Smooth muscle cell of bladder (primary cell): ENCODE measurements around the gene TNPO2. TPM values are rescaled to one million over a fixed set of nuclear protein-coding genes. Genes with fewer than 3 reads are reported as not detected.

Experiments used
- total RNA-seq: library from RNA; depleted of rRNA; stranded (reverse); fragments of >200 nt; gene quantifications from 2 replicates; pipeline ENCODE4 v1.2.3, GENCODE V29; 2014

TNPO2 gene
- 19.8 and 27.3 TPM in 2 replicates for total RNA-seq

GRCh38 chr19:12723641-12724426, at the start of gene TNPO2:
TSS of gene TNPO2 (minus strand) at chr19:12723932. CDS start at chr19:12720977, 2,955 bp downstream.

GRCh38 chr19:12751635-12752034, 27.9 kb upstream of the TNPO2 start, which contains the start of gene BEST2:
TSS of gene BEST2 (plus strand) at chr19:12751791. CDS start at chr19:12752593, 802 bp downstream.

DNA sequence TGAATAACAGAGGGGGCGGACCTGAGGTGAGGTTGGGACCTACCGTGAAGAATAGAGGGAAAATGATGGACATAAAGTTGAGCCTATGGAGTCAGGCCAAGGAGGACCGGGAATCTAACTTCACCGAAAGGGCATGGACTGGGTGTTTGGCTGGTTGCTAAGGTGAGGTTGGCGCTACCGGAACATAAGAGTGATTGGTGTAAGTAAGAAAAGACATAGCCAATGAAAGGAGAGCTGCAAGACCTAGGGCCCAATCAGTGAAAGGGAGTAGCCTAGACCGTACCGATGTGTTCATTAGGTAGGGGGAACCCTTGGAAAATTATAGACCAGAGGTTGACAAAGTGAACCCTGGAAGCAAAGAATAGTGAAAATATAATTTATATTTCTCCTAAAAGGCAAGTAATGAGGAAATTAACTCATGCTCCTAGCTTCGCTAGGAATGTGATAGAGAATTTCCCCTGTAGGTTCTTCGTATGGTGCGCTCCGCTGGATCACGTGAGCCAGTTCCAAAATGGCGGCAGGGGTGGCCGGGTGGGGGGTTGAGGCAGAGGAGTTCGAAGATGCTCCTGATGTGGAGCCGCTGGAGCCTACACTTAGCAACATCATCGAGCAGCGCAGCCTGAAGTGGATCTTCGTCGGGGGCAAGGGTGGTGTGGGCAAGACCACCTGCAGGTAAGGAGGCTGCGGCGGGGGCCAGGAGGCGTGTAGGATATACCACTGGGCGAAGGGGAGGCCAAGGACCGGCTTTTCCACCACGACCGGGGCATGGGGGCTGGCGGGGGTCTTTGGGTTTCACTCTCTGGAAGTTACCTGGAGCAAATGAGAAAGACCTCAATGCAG, 13.5 kb upstream of the TNPO2 start, which contains the start of gene GET3:
Gene GET3, plus strand, starts transcription at position 503 of the 840 bp plus-strand sequence. Its CDS starts 9 bp downstream, at position 512.

DNA sequence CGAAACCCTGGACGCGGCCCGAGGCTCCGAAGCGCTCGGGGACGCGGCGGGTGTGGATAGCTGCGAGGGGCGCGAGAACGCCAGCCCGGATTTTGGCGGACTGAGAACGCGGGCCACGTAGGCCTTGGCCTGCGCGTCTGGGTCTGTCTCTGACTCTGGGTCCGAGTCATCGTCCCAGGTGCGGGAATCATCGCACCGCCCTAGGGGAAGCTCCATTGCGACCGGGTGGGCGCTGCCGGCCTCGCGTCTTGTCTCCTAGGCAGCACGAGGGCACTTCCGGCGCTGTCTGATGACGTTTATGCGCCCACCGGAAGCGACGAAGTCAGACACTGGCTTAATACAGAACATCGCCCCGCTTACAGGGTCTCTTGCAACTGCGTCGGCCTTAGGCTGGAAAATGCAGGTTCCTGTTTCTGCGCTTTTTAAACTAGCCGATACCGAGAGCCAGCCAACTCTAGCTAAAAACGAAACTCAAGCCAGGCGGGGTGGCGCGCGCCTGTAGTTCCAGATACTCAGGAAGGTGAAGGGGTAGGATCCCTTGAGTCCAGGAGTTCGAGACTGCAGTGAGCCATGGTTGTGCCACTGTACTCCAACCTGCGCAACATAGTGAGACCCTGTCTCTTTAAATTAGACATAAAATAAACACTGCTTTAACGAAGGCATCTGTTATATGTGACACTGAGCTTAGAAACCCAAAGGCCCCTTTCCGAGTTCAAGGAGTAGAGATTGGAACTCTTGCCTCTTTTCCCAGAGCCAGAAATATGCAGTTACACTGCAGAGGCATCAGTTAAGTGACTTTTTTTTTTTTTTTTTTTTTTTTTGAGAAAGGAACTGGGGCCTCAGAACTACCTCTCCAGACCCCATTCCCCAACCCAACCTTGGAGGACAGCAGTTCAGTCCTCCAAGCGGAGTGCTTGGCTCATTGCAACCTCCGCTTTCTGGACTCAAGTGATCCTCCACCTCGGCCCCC, 27.1 kb downstream of the TNPO2 start, which contains the start of gene FBXW9:
Gene FBXW9, minus strand, starts transcription at position 266 of the 970 bp plus-strand sequence. Its CDS starts 50 bp downstream, at position 216.

GRCh38 chr19:12687496-12688196, 36.1 kb downstream of the TNPO2 start, which contains the start of gene GNG14:
TSS of gene GNG14 (plus strand) at chr19:12687998. CDS start at chr19:12688049, 51 bp downstream.

DNA sequence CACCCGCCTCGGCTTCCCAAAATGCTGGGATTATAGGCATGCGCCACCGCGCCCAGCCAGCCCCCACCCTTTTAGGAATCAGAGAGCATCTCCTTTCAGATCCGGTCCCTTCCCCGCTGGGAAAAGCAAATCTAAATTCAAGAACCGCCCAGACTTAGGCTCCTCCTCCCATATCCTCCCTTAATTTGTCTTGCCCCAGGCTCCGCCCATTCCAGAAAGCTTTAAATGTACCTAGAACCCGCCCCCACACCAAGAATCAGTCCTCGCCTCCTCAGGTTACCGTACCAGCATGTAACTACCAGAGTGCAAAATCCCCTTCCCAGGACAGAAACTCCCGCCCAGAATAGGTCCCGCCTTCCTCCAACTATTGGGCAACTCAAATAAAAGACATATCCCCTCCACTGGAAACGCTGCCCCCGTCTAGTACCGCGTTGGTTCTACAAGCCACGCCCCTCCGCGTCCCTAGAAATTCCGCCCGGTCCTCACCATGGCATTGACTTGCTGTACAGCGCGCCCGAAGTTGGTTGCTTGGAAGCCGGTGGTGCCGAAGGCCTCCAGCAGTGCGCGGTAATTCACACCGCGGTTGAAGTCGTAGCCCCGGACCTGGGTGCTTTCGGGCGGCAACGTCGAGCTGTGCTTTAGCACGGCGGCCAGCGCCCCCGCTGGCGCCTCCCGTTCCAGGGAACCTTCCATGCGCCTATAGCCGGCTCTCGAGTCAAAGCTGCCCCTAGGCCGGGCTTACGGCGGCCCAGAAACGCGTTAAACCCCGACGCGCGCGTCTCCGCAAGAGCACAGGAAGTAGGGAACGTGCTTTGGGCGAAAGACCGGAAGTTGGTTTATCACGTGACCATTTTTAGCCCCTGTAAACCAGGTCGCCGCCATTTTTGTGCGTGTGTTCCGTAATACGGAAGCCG, 42.4 kb downstream of the TNPO2 start, which contains the start of gene DHPS:
Gene DHPS, minus strand, starts transcription at position 807 of the 914 bp plus-strand sequence. Its CDS starts 114 bp downstream, at position 693.

GRCh38 chr19:12666265-12667048, 57.3 kb downstream of the TNPO2 start, which contains the start of the genes MAN2B1 and WDR83:
TSS of gene MAN2B1 (minus strand) at chr19:12666742. CDS start at chr19:12666701, 41 bp downstream.
TSS of gene WDR83 (plus strand) at chr19:12666807. CDS start at chr19:12669791, 2,984 bp downstream.

Other genes starting within 250 kb of the TNPO2 start
- gene ZNF709, start 239.1 kb downstream of the TNPO2 start, total RNA-seq = 3.3 and 4.3 TPM in 2 replicates
- gene ZNF564, start 172.4 kb downstream of the TNPO2 start, total RNA-seq = 6.8 and 11.4 TPM in 2 replicates
- 7.7 and 8.9 TPM in 2 replicates for gene ZNF490, start 113.1 kb downstream of the TNPO2 start, total RNA-seq
- gene ZNF791, start 113.0 kb downstream of the TNPO2 start, total RNA-seq = 11.2 and 14.1 TPM in 2 replicates
- 20.9 and 24.9 TPM in 2 replicates for gene MAN2B1, start 57.2 kb downstream of the TNPO2 start, total RNA-seq
- 8.8 and 11.3 TPM in 2 replicates for gene WDR83, start 57.1 kb downstream of the TNPO2 start, total RNA-seq
- gene DHPS, start 42.1 kb downstream of the TNPO2 start, total RNA-seq = 55.9 and 65.4 TPM in 2 replicates
- not detected in 2 replicates for gene GNG14, start 35.9 kb downstream of the TNPO2 start, total RNA-seq
- gene FBXW9, start 27.3 kb downstream of the TNPO2 start, total RNA-seq = 4.3 and 4.6 TPM in 2 replicates
- gene TRIR, start 10.8 kb upstream of the TNPO2 start, total RNA-seq = 140 and 192 TPM in 2 replicates
- gene GET3, start 13.6 kb upstream of the TNPO2 start, total RNA-seq = 101 and 118 TPM in 2 replicates
- not detected in 2 replicates for gene BEST2, start 27.9 kb upstream of the TNPO2 start, total RNA-seq
- 15.8 and 21.2 TPM in 2 replicates for gene HOOK2, start 51.6 kb upstream of the TNPO2 start, total RNA-seq
- gene JUNB, start 67.6 kb upstream of the TNPO2 start, total RNA-seq = 61.4 and 83.8 TPM in 2 replicates
- 244 and 259 TPM in 2 replicates for gene PRDX2, start 77.9 kb upstream of the TNPO2 start, total RNA-seq
- gene THSD8, start 78.1 kb upstream of the TNPO2 start, total RNA-seq = 0.46 TPM in 1 of 2 replicates, not detected in the other
- 6.5 and 7.3 TPM in 2 replicates for gene RNASEH2A, start 82.7 kb upstream of the TNPO2 start, total RNA-seq
- not detected in 2 replicates for gene RTBDN, start 110.6 kb upstream of the TNPO2 start, total RNA-seq
- 0.18 and 0.28 TPM in 2 replicates for gene MAST1, start 114.6 kb upstream of the TNPO2 start, total RNA-seq
- 30.4 and 35.7 TPM in 2 replicates for gene DNASE2, start 157.5 kb upstream of the TNPO2 start, total RNA-seq
- 0.09 TPM in 1 of 2 replicates, not detected in the other for gene KLF1, start 163.3 kb upstream of the TNPO2 start, total RNA-seq
- 15.4 and 17.2 TPM in 2 replicates for gene GCDH, start 167.2 kb upstream of the TNPO2 start, total RNA-seq
- gene SYCE2, start 195.4 kb upstream of the TNPO2 start, total RNA-seq = 0.14 TPM in 1 of 2 replicates, not detected in the other
- gene FARSA, start 209.8 kb upstream of the TNPO2 start, total RNA-seq = 42.1 and 52.3 TPM in 2 replicates
- gene CALR, start 214.7 kb upstream of the TNPO2 start, total RNA-seq = 2,199 and 2,490 TPM in 2 replicates
- gene RAD23A, start 221.9 kb upstream of the TNPO2 start, total RNA-seq = 43.9 and 64.8 TPM in 2 replicates
- gene GADD45GIP1, start 233.3 kb upstream of the TNPO2 start, total RNA-seq = 25.8 and 30.0 TPM in 2 replicates
- not detected in 2 replicates for gene DAND5, start 245.6 kb upstream of the TNPO2 start, total RNA-seq